BJ (cell line): ENCODE measurements around the gene CLIC5. TPM values are rescaled to one million over a fixed set of nuclear protein-coding genes. Genes with fewer than 3 reads are reported as not detected.

ENCODE experiments used
- CTCF ChIA-PET: fragments of 350-600 bp; formaldehyde crosslinking; extraction: SDS; loops from one replicate; lab custom pipeline; 2021; ENCODE audit warnings: antibody characterized with exemption, inconsistent platforms; lab: Yijun Ruan, JAX
- POLR2A ChIA-PET: fragments of 300-600 bp; sonication (Branson Sonifier 250); formaldehyde crosslinking; extraction: SDS; loops from one replicate; lab custom pipeline; 2021; ENCODE audit warnings: antibody characterized with exemption; lab: Charles Lee
- DNase-seq: peaks from one replicate; pipeline ENCODE4 v3.0.0-alpha.2; 2011; ENCODE audit warnings: low read depth
- H3K27me3 ChIP-seq: 2 replicates; pipeline ENCODE4 v1.6.0; 2011; ENCODE audit warnings: low read length; ENCODE audit not compliant: control insufficient read depth, insufficient read depth
- H3K36me3 ChIP-seq: 2 replicates; pipeline ENCODE4 v1.5.1; 2011; ENCODE audit warnings: low read length; ENCODE audit not compliant: control insufficient read depth, insufficient read depth
- H3K4me3 ChIP-seq: 2 replicates; pipeline ENCODE4 v1.5.1; 2011; ENCODE audit warnings: low read depth, mild to moderate bottlenecking, control low read depth, low read length
- CTCF ChIP-seq: IDR thresholded peaks from 2 replicates; pipeline ENCODE4 v1.5.1; 2011; ENCODE audit warnings: low read depth, mild to moderate bottlenecking, control low read depth, inconsistent platforms, low read length, moderate library complexity; ENCODE audit not compliant: insufficient read depth
- polyA plus RNA-seq: library from polyadenylated mRNA; depleted of rRNA; stranded (reverse); fragments of >200 nt; gene quantifications from 2 replicates; pipeline ENCODE4 v1.2.3, GENCODE V29; 2011

The CLIC5 gene
- polyA plus RNA-seq, 1 experiment, result not detected

GRCh38 chr6:45966797-45967196 is 48.9 kb downstream of the CLIC5 start:
- no peak for TF ChIP-seq CTCF
- peaks cover 1% of the 10 kb centered on the region; the same call in 1 of the 2 replicates for H3K27me3 ChIP-seq
- ChIA-PET POLR2A (no interaction called here), CTCF (interaction anchor here (3.2 kb wide), 1 partner anchor 10 kb away, joined by 9 read pairs; no protein-coding TSS in a partner anchor)
- H3K4me3 ChIP-seq, result no peak overlapping the region
- H3K36me3 ChIP-seq, result no peaks in the 10 kb centered on the region; the same call in 1 of the 2 replicates
- no peak for DNase-seq

GRCh38 chr6:45966340-45966739 is 49.3 kb downstream of the CLIC5 start:
- H3K36me3 ChIP-seq, result no peaks in the 10 kb centered on the region; the same call in 1 of the 2 replicates
- no peak for DNase-seq
- TF ChIP-seq CTCF, result no peak
- no peak overlapping the region for H3K4me3 ChIP-seq
- peaks cover 1% of the 10 kb centered on the region; the same call in 1 of the 2 replicates for H3K27me3 ChIP-seq
- ChIA-PET POLR2A (no interaction called here), CTCF (interaction anchor here (0.9 to 3.2 kb wide), 3 partner anchors 8 to 11 kb away, joined by 3 to 9 read pairs (median 3); no protein-coding TSS in a partner anchor)

GRCh38 chr6:45965792-45966191 is 49.9 kb downstream of the CLIC5 start:
- H3K36me3 ChIP-seq, result no peaks in the 10 kb centered on the region; the same call in 1 of the 2 replicates
- H3K27me3 ChIP-seq, result peaks cover 1% of the 10 kb centered on the region; the same call in 1 of the 2 replicates
- CTCF ChIA-PET, result interaction anchor here (0.9 to 3.2 kb wide), 3 partner anchors 9 to 11 kb away, joined by 3 to 9 read pairs (median 3); no protein-coding TSS in a partner anchor
- no peak overlapping the region for H3K4me3 ChIP-seq
- TF ChIP-seq CTCF, result no peak
- DNase-seq, result no peak
- POLR2A ChIA-PET, result no interaction called here

GRCh38 chr6:45965007-45965406 is 50.7 kb downstream of the CLIC5 start:
- no peak for TF ChIP-seq CTCF
- DNase-seq, result no peak
- POLR2A ChIA-PET, result no interaction called here
- H3K36me3 ChIP-seq, result no peaks in the 10 kb centered on the region; the same call in 1 of the 2 replicates
- no peak overlapping the region for H3K4me3 ChIP-seq
- H3K27me3 ChIP-seq, result peaks cover 1% of the 10 kb centered on the region; the same call in 1 of the 2 replicates
- CTCF ChIA-PET, result interaction anchor here (0.8 to 1.5 kb wide), 3 partner anchors 10 to 31 kb away, joined by 3 read pairs; no protein-coding TSS in a partner anchor

GRCh38 chr6:45964300-45964699 is 51.4 kb downstream of the CLIC5 start:
- CTCF ChIA-PET, result interaction anchor here (0.8 to 1.5 kb wide), 2 partner anchors 27 to 30 kb away, joined by 3 read pairs; no protein-coding TSS in a partner anchor

More at GRCh38 chr6:45964300-45964699, 51.4 kb downstream of the CLIC5 start:
- TF ChIP-seq CTCF, result no peak
- POLR2A ChIA-PET, result no interaction called here
- H3K27me3 ChIP-seq, result peaks cover 1% of the 10 kb centered on the region; the same call in 1 of the 2 replicates
- no peak for DNase-seq
- no peaks in the 10 kb centered on the region; the same call in 1 of the 2 replicates for H3K36me3 ChIP-seq
- no peak overlapping the region for H3K4me3 ChIP-seq
